ENCODE results near the gene P2RY14.

DNA sequence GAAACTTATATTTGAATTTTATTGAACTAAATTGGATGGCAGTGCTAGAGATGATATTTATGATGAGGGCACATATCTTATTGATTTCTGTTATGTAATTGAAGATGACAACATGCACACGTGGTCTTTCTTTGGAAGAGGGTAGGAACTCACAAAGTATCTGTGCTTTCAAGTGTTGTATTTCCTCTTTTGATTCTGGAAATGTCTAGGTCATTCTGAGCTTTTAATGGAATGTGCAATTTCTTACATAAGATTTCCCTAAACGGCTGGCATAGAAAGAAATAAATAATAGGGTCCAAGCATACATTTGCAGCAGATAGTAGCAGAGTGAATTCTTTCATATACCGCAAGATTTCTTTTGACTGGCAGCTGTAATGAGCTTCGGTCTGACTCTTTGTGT lies 65.2 kb downstream of the P2RY14 start:
- no peak for TF ChIP-seq CTCF (IDR thresholded peaks at IDR 0.05; ENCODE audit: low read length)
- TF ChIP-seq EZH2 (optimal IDR thresholded peaks at IDR 0.05; ENCODE audit: low read depth, low read length): no peak
